GM23338 (cell line): ENCODE results near the gene OLFML2A. TPM values are rescaled to one million over a fixed set of nuclear protein-coding genes. Genes with fewer than 3 reads are reported as not detected.

Source experiments
- ATAC-seq: fragments of 200-7000 bp; cut with Tn5 transposase; 3 replicates; pipeline ENCODE4 v1.9.1; 2020
- DNase-seq: peaks from one replicate; pipeline ENCODE4 v3.0.0-alpha.2; 2015; ENCODE audit warnings: low spot score
- H2AFZ ChIP-seq: fragments of 200-600 bp; sonication (generic); 2 replicates; pipeline ENCODE4 v1.8.0; 2016; ENCODE audit warnings: antibody characterized with exemption, mild to moderate bottlenecking, moderate library complexity
- H3F3A ChIP-seq: fragments of 200-600 bp; sonication (generic); replicated peaks from 2 replicates; pipeline ENCODE4 v1.8.0; 2017; ENCODE audit warnings: antibody characterized with exemption, mixed run types, low read depth
- H3K27ac ChIP-seq: fragments of 200-600 bp; sonication (generic); 2 replicates; pipeline ENCODE4 v1.6.1; 2016; ENCODE audit warnings: low read depth
- H3K27me3 ChIP-seq: fragments of 200-600 bp; sonication (generic); 2 replicates; pipeline ENCODE4 v1.8.0; 2016; ENCODE audit warnings: mild to moderate bottlenecking, mixed run types, moderate library complexity; ENCODE audit not compliant: insufficient read depth
- H3K36me3 ChIP-seq: fragments of 200-600 bp; sonication (generic); 2 replicates; pipeline ENCODE4 v1.8.0; 2016; ENCODE audit warnings: mild to moderate bottlenecking; ENCODE audit not compliant: insufficient read depth
- H3K4me1 ChIP-seq: fragments of 200-600 bp; sonication (generic); 2 replicates; pipeline ENCODE4 v1.8.0; 2016; ENCODE audit warnings: mild to moderate bottlenecking, moderate library complexity; ENCODE audit not compliant: insufficient read depth
- H3K4me2 ChIP-seq: fragments of 200-600 bp; sonication (generic); 2 replicates; pipeline ENCODE4 v1.7.1; 2017; ENCODE audit warnings: mixed run types
- H3K4me3 ChIP-seq: fragments of 200-600 bp; sonication (generic); 2 replicates; pipeline ENCODE4 v1.6.1; 2016; ENCODE audit warnings: mixed run types
- H3K79me2 ChIP-seq: fragments of 200-600 bp; sonication (generic); replicated peaks from 2 replicates; pipeline ENCODE4 v1.8.0; 2017; ENCODE audit warnings: mild to moderate bottlenecking; ENCODE audit not compliant: insufficient read depth
- H3K9me2 ChIP-seq: fragments of 200-600 bp; sonication (generic); 2 replicates; pipeline ENCODE4 v1.8.0; 2017; ENCODE audit not compliant: insufficient read depth
- H4K20me1 ChIP-seq: fragments of 200-600 bp; sonication (generic); replicated peaks from 2 replicates; pipeline ENCODE4 v1.8.0; 2017; ENCODE audit warnings: mild to moderate bottlenecking; ENCODE audit not compliant: insufficient read depth
- H3K27ac Mint-ChIP-seq: 2 replicates; pipeline ENCODE4 v1.8.0; 2020; ENCODE audit warnings: inconsistent platforms, mild to moderate bottlenecking, moderate library complexity, mixed read lengths
- H3K27me3 Mint-ChIP-seq: 3 replicates; pipeline ENCODE4 v1.8.0; 2022; ENCODE audit warnings: low read depth, mild to moderate bottlenecking, moderate library complexity, mixed read lengths, inconsistent platforms; ENCODE audit not compliant: insufficient read depth, poor library complexity
- H3K36me3 Mint-ChIP-seq: 3 replicates; pipeline ENCODE4 v1.8.0; 2021; ENCODE audit warnings: low read depth, mild to moderate bottlenecking, inconsistent platforms, moderate library complexity, mixed read lengths
- H3K4me1 Mint-ChIP-seq: 3 replicates; pipeline ENCODE4 v1.8.0; 2020; ENCODE audit warnings: mild to moderate bottlenecking, inconsistent platforms, mixed read lengths
- H3K4me3 Mint-ChIP-seq: 3 replicates; pipeline ENCODE4 v1.8.0; 2021; ENCODE audit warnings: moderate library complexity, mild to moderate bottlenecking, inconsistent platforms, mixed read lengths
- H3K9me3 Mint-ChIP-seq: 3 replicates; pipeline ENCODE4 v1.8.0; 2020; ENCODE audit warnings: moderate library complexity, mild to moderate bottlenecking, inconsistent platforms, mixed read lengths
- CREB1 ChIP-seq: fragments of 250-450 bp; sonication (Bioruptor Pico); IDR thresholded peaks from 2 replicates; pipeline ENCODE4 v1.5.0; 2020; ENCODE audit warnings: low read depth, mild to moderate bottlenecking, moderate library complexity
- CTCF ChIP-seq, 2 experiments: fragments of 200-600 bp in 1 of 2; sonication (generic) in 1 of 2; conservative IDR thresholded peaks; 2 replicates each; pipeline versions ENCODE4 v1.5.1 to v1.6.1; 2016 to 2017; ENCODE audit warnings: antibody characterized with exemption in 2 of 2, low read depth in 2 of 2, mild to moderate bottlenecking in 2 of 2, moderate library complexity in 1 of 2
- ETS1 ChIP-seq: IDR thresholded peaks from 2 replicates; pipeline ENCODE4 v1.6.1; 2016; ENCODE audit warnings: antibody characterized with exemption
- EZH2 ChIP-seq: fragments of 200-600 bp; sonication (generic); IDR thresholded peaks from one replicate; pipeline ENCODE4 v1.8.0; 2017; ENCODE audit warnings: antibody characterized with exemption, mild to moderate bottlenecking, low read depth; ENCODE audit not compliant: unreplicated experiment
- EZH2phosphoT487 ChIP-seq: fragments of 200-600 bp; sonication (generic); IDR thresholded peaks from one replicate; pipeline ENCODE4 v1.8.1; 2018; ENCODE audit warnings: antibody characterized with exemption; ENCODE audit not compliant: unreplicated experiment
- JUNB ChIP-seq: IDR thresholded peaks from one replicate; pipeline ENCODE4 v1.6.1; 2016; ENCODE audit warnings: antibody characterized with exemption; ENCODE audit not compliant: unreplicated experiment
- NANOG ChIP-seq: IDR thresholded peaks from 2 replicates; pipeline ENCODE4 v1.6.1; 2016; ENCODE audit warnings: antibody characterized with exemption, borderline replicate concordance
- POLR2AphosphoS5 ChIP-seq: IDR thresholded peaks from 2 replicates; pipeline ENCODE4 v1.6.1; 2016; ENCODE audit warnings: antibody characterized with exemption, low read depth
- REST ChIP-seq: IDR thresholded peaks from one replicate; pipeline ENCODE4 v1.6.1; 2018; ENCODE audit warnings: antibody characterized with exemption; ENCODE audit not compliant: unreplicated experiment
- STAT1 ChIP-seq: IDR thresholded peaks from one replicate; pipeline ENCODE4 v1.6.1; 2016; ENCODE audit warnings: antibody characterized with exemption; ENCODE audit not compliant: unreplicated experiment
- ZNF114 ChIP-seq: fragments of 250-450 bp; sonication (Bioruptor Pico); IDR thresholded peaks from 2 replicates; pipeline ENCODE4 v1.5.0; 2020; ENCODE audit warnings: mild to moderate bottlenecking, moderate library complexity
- ZNF331 ChIP-seq: fragments of 250-450 bp; sonication (Bioruptor Pico); IDR thresholded peaks from 2 replicates; pipeline ENCODE4 v1.5.0; 2020; ENCODE audit warnings: low read depth, mild to moderate bottlenecking, moderate library complexity
- ZNF462 ChIP-seq: fragments of 250-450 bp; sonication (Bioruptor Pico); IDR thresholded peaks from 2 replicates; pipeline ENCODE4 v1.5.0; 2020; ENCODE audit warnings: mild to moderate bottlenecking, moderate library complexity
- polyA plus RNA-seq: library from polyadenylated mRNA; unstranded; fragments of >200 nt; fragmentation: Nextera tagmentation; extraction: Ambion mirVana; gene quantifications from 2 replicates; pipeline ENCODE4 v1.2.1, GENCODE V29; 2016
- total RNA-seq: library from RNA; depleted of rRNA; stranded (reverse); fragments of >200 nt; shearing (Covaris generic); gene quantifications from 2 replicates; pipeline ENCODE4 v1.2.3, GENCODE V29; 2014

Gene OLFML2A
- total and polyA plus RNA-seq, 2 experiments from 2014 or later, result 1.1 to 6.7 TPM

GRCh38 chr9:124859803-124860581 lies 83.1 kb downstream of the OLFML2A start:
- H2AFZ ChIP-seq, result no peak overlapping the region
- no peak for ATAC-seq
- H3K79me2 ChIP-seq, result peaks cover 32% of the 10 kb centered on the region
- peak overlapping the region; percentile 97 for H3K4me3 Mint-ChIP-seq
- peaks cover 36% of the 10 kb centered on the region for H4K20me1 ChIP-seq
- H3K4me2 ChIP-seq, result peak overlapping the region; percentile 99
- H3K4me1 ChIP-seq, result peaks cover 17% of the 10 kb centered on the region
- H3K36me3 ChIP-seq, result peaks cover 32% of the 10 kb centered on the region
- H3K4me3 ChIP-seq, result peak overlapping the region; percentile 99
- H3K27ac ChIP-seq, result peak overlapping the region; percentile 91
- no peak for DNase-seq
- H3F3A ChIP-seq, result peaks cover 62% of the 10 kb centered on the region
- H3K9me2 ChIP-seq, result no peaks in the 10 kb centered on the region
- no peaks in the 10 kb centered on the region for H3K27me3 ChIP-seq
- peaks cover 3% of the 10 kb centered on the region; the same call in 1 of the 3 replicates for H3K9me3 Mint-ChIP-seq
- peaks cover 23% of the 10 kb centered on the region for H3K4me1 Mint-ChIP-seq
- TF ChIP-seq EZH2 (no peak), CREB1 (CRISPR knock-in tag) (no peak), POLR2AphosphoS5 (no peak), ZNF462 (no peak), EZH2phosphoT487 (no peak), JUNB (no peak), ETS1 (no peak), ZNF331 (no peak), STAT1 (no peak), ZNF114 (CRISPR knock-in tag) (no peak), REST (no peak), NANOG (no peak), CTCF (conservative IDR thresholded peaks at IDR 0.05; ENCODE audit: low read depth in 2 of 2) (no peak)
- peaks cover 52% of the 10 kb centered on the region for H3K36me3 Mint-ChIP-seq
- H3K27me3 Mint-ChIP-seq, result peaks cover 36% of the 10 kb centered on the region
- H3K27ac Mint-ChIP-seq, result peak overlapping the region; percentile 89
